Nephron progenitor cell (in vitro differentiated cells): ENCODE results near the gene HMG20B.

Source experiments
- DNase-seq: peaks from one replicate; pipeline ENCODE4 v3.0.0; 2021
- H3K27ac Mint-ChIP-seq: 2 replicates; pipeline ENCODE4 v1.8.0; 2021; ENCODE audit warnings: mild to moderate bottlenecking, moderate library complexity, mixed read lengths
- H3K27me3 Mint-ChIP-seq: 2 replicates; pipeline ENCODE4 v1.8.0; 2021; ENCODE audit warnings: mild to moderate bottlenecking, low read depth, mixed read lengths; ENCODE audit not compliant: poor library complexity
- H3K36me3 Mint-ChIP-seq: 2 replicates; pipeline ENCODE4 v1.8.0; 2021; ENCODE audit warnings: low read depth, mixed read lengths
- H3K4me1 Mint-ChIP-seq: 2 replicates; pipeline ENCODE4 v1.8.0; 2021; ENCODE audit warnings: mixed read lengths
- H3K4me3 Mint-ChIP-seq: 2 replicates; pipeline ENCODE4 v1.8.0; 2021; ENCODE audit warnings: mild to moderate bottlenecking, moderate library complexity, mixed read lengths
- H3K9me3 Mint-ChIP-seq: 2 replicates; pipeline ENCODE4 v1.8.0; 2021; ENCODE audit warnings: mild to moderate bottlenecking, moderate library complexity, mixed read lengths
- CTCF ChIP-seq: fragments of 200-600 bp; sonication (generic); IDR thresholded peaks from 2 replicates; pipeline ENCODE4 v1.5.0; 2021; ENCODE audit warnings: antibody characterized with exemption

The HMG20B gene

GRCh38 chr19:3589439-3589838, 16.7 kb downstream of the HMG20B start:
- Mint-ChIP-seq H3K9me3 (peaks cover 19% of the 10 kb centered on the region), H3K4me1 (no peaks in the 10 kb centered on the region), H3K27me3 (peaks cover 70% of the 10 kb centered on the region), H3K27ac (no peak overlapping the region), H3K36me3 (no peaks in the 10 kb centered on the region), H3K4me3 (no peak overlapping the region)
- DNase-seq: no peak
- TF ChIP-seq CTCF: no peak

GRCh38 chr19:3589949-3590348, 17.2 kb downstream of the HMG20B start:
- no peak for DNase-seq
- Mint-ChIP-seq H3K4me1 (no peaks in the 10 kb centered on the region), H3K27me3 (peaks cover 72% of the 10 kb centered on the region), H3K36me3 (no peaks in the 10 kb centered on the region), H3K9me3 (peaks cover 19% of the 10 kb centered on the region), H3K4me3 (no peak overlapping the region), H3K27ac (no peak overlapping the region)
- TF ChIP-seq CTCF: no peak

- Mint-ChIP-seq H3K36me3 (no peaks in the 10 kb centered on the region), H3K9me3 (peaks cover 19% of the 10 kb centered on the region), H3K27ac (no peak overlapping the region), H3K27me3 (peaks cover 69% of the 10 kb centered on the region), H3K4me1 (no peaks in the 10 kb centered on the region), H3K4me3 (no peak overlapping the region)
- DNase-seq: no peak
- TF ChIP-seq CTCF: no peak
These were observed 18.4 kb downstream of the HMG20B start for GRCh38 chr19:3590991-3591659.

GRCh38 chr19:3591876-3592613, 19.3 kb downstream of the HMG20B start:
- DNase-seq: no peak
- no peak overlapping the region for H3K27ac Mint-ChIP-seq
- H3K4me3 Mint-ChIP-seq: no peak overlapping the region
- H3K36me3 Mint-ChIP-seq: no peaks in the 10 kb centered on the region
- H3K27me3 Mint-ChIP-seq: peaks cover 60% of the 10 kb centered on the region
- H3K4me1 Mint-ChIP-seq: no peaks in the 10 kb centered on the region
- no peak for TF ChIP-seq CTCF
- peaks cover 19% of the 10 kb centered on the region for H3K9me3 Mint-ChIP-seq

GRCh38 chr19:3593156-3593555, 20.4 kb downstream of the HMG20B start:
- peaks cover 17% of the 10 kb centered on the region for H3K9me3 Mint-ChIP-seq
- no peak overlapping the region for H3K27ac Mint-ChIP-seq
- peaks cover 49% of the 10 kb centered on the region for H3K27me3 Mint-ChIP-seq
- no peak for DNase-seq
- H3K4me1 Mint-ChIP-seq: no peaks in the 10 kb centered on the region
- H3K4me3 Mint-ChIP-seq: no peak overlapping the region
- no peaks in the 10 kb centered on the region for H3K36me3 Mint-ChIP-seq
- no peak for TF ChIP-seq CTCF
